Stimulated activated CD8-positive, alpha-beta memory T cell treated with anti-CD3 and anti-CD28 coated beads, Interleukin-7, amount 100 ng/mL, for 4 hours (primary cell): ENCODE results near the gene FBXL7.

Source experiments
- DNase-seq, 2 donors: peaks; one replicate each; pipeline ENCODE4 v3.0.0-alpha.2; 2020; ENCODE audit warnings: low read depth in 2 of 2

Gene FBXL7

GRCh38 chr5:15577132-15577531 is 77.2 kb downstream of the FBXL7 start:
- DNase-seq = no peak

GRCh38 chr5:15577831-15578230 is 77.9 kb downstream of the FBXL7 start:
- no peak for DNase-seq

- no peak for DNase-seq
Measured at GRCh38 chr5:15579193-15579990, 79.4 kb downstream of the FBXL7 start.

- no peak for DNase-seq
Measured at GRCh38 chr5:15584528-15584927, 84.5 kb downstream of the FBXL7 start.

GRCh38 chr5:15585128-15585527 is 85.1 kb downstream of the FBXL7 start:
- DNase-seq = no peak

GRCh38 chr5:15585841-15586591 is 86.0 kb downstream of the FBXL7 start:
- no peak for DNase-seq

- no peak for DNase-seq
Measured at GRCh38 chr5:15587916-15588315, 87.9 kb downstream of the FBXL7 start.

- DNase-seq = no peak
Measured at GRCh38 chr5:15592728-15593127, 92.7 kb downstream of the FBXL7 start.

GRCh38 chr5:15594977-15595568 is 95.1 kb downstream of the FBXL7 start:
- no peak for DNase-seq

- DNase-seq = no peak
Measured at GRCh38 chr5:15595929-15596328, 95.9 kb downstream of the FBXL7 start.

- DNase-seq = no peak
Measured at GRCh38 chr5:15596936-15597335, 97.0 kb downstream of the FBXL7 start.

GRCh38 chr5:15597804-15598203 is 97.8 kb downstream of the FBXL7 start:
- DNase-seq = no peak

GRCh38 chr5:15598294-15598902 is 98.4 kb downstream of the FBXL7 start:
- no peak for DNase-seq

- no peak for DNase-seq
Measured at GRCh38 chr5:15600035-15600434, 100.1 kb downstream of the FBXL7 start.

- DNase-seq = no peak
Measured at GRCh38 chr5:15601274-15601673, 101.3 kb downstream of the FBXL7 start.

- DNase-seq = no peak
Measured at GRCh38 chr5:15601853-15602252, 101.9 kb downstream of the FBXL7 start.

GRCh38 chr5:15604986-15605385 is 105.0 kb downstream of the FBXL7 start:
- no peak for DNase-seq

GRCh38 chr5:15606197-15606596 is 106.2 kb downstream of the FBXL7 start:
- no peak for DNase-seq

- DNase-seq = no peak
Measured at GRCh38 chr5:15607076-15607475, 107.1 kb downstream of the FBXL7 start.

GRCh38 chr5:15609076-15609725 is 109.2 kb downstream of the FBXL7 start:
- DNase-seq = no peak

- no peak for DNase-seq
Measured at GRCh38 chr5:15610216-15610615, 110.2 kb downstream of the FBXL7 start.

GRCh38 chr5:15611008-15611407 is 111.0 kb downstream of the FBXL7 start:
- DNase-seq = no peak
